ENCODE data around the gene CCL13. TPM values are rescaled to one million over a fixed set of nuclear protein-coding genes. Genes with fewer than 3 reads are reported as not detected.

The CCL13 gene
- total and polyA plus RNA-seq, 12 donors = 0.17 to 17.6 (median 2.0) TPM

- Histone ChIP-seq H3K4me3 (no peak overlapping the region), H3K4me1 (replicated peaks in 1 of 2) (no peaks in the 10 kb centered on the region), H3K27ac (no peak overlapping the region), H3K9me3 (replicated peaks in 1 of 3) (no peaks in the 10 kb centered on the region), H3K27me3 (peaks cover 2% of the 10 kb centered on the region), H3K36me3 (replicated peaks in 1 of 2) (no peaks in the 10 kb centered on the region)
- DNase-seq = no peak
- intact Hi-C loops (cut with DNase I) = no loop called here
- WGBS, 4 donors = 67 to 77% (median 72%) methylated on average over 1 of the region's 1 CpG
- no peak for TF ChIP-seq POLR2A (IDR thresholded peaks at IDR 0.05)
- TF ChIP-seq, protein P1, sequence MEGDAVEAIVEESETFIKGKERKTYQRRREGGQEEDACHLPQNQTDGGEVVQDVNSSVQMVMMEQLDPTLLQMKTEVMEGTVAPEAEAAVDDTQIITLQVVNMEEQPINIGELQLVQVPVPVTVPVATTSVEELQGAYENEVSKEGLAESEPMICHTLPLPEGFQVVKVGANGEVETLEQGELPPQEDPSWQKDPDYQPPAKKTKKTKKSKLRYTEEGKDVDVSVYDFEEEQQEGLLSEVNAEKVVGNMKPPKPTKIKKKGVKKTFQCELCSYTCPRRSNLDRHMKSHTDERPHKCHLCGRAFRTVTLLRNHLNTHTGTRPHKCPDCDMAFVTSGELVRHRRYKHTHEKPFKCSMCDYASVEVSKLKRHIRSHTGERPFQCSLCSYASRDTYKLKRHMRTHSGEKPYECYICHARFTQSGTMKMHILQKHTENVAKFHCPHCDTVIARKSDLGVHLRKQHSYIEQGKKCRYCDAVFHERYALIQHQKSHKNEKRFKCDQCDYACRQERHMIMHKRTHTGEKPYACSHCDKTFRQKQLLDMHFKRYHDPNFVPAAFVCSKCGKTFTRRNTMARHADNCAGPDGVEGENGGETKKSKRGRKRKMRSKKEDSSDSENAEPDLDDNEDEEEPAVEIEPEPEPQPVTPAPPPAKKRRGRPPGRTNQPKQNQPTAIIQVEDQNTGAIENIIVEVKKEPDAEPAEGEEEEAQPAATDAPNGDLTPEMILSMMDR (IDR thresholded peaks at IDR 0.05) = no peak
These were observed 28.0 kb downstream of the CCL13 start for GRCh38 chr17:34384271-34384670.

GRCh38 chr17:34384822-34385605 is 28.7 kb downstream of the CCL13 start:
- Histone ChIP-seq H3K27ac (no peak overlapping the region), H3K4me3 (no peak overlapping the region), H3K9me3 (replicated peaks in 1 of 3) (no peaks in the 10 kb centered on the region), H3K27me3 (peaks cover 2% of the 10 kb centered on the region), H3K36me3 (replicated peaks in 1 of 2) (no peaks in the 10 kb centered on the region), H3K4me1 (replicated peaks in 1 of 2) (no peaks in the 10 kb centered on the region)
- 63 to 73% (median 71%) methylated on average over 9 of the region's 9 CpGs for WGBS, 4 donors
- no peak for TF ChIP-seq POLR2A (IDR thresholded peaks at IDR 0.05)
- TF ChIP-seq, protein P1 (IDR thresholded peaks at IDR 0.05) = no peak
- intact Hi-C loops (cut with DNase I) = no loop called here
- no peak for DNase-seq

GRCh38 chr17:34386343-34386696 is 30.0 kb downstream of the CCL13 start:
- no peaks in the 10 kb centered on the region for H3K9me3 ChIP-seq (replicated peaks in 1 of 3)
- DNase-seq = no peak
- no peak overlapping the region for H3K27ac ChIP-seq
- no peak overlapping the region for H3K4me3 ChIP-seq
- no peaks in the 10 kb centered on the region for H3K36me3 ChIP-seq (replicated peaks in 1 of 2)
- no peaks in the 10 kb centered on the region for H3K4me1 ChIP-seq (replicated peaks in 1 of 2)
- 72 to 87% (median 79%) methylated on average over 5 of the region's 5 CpGs for WGBS, 4 donors
- H3K27me3 ChIP-seq = peaks cover 2% of the 10 kb centered on the region
- intact Hi-C loops (cut with DNase I) = no loop called here
- no peak for TF ChIP-seq POLR2A (IDR thresholded peaks at IDR 0.05)
- TF ChIP-seq, protein P1 (IDR thresholded peaks at IDR 0.05) = no peak

GRCh38 chr17:34386697-34387550 is 30.6 kb downstream of the CCL13 start:
- TF ChIP-seq, protein P1 (IDR thresholded peaks at IDR 0.05) = no peak
- TF ChIP-seq POLR2A (IDR thresholded peaks at IDR 0.05) = no peak
- 52 to 75% (median 71%) methylated on average over 5 of the region's 5 CpGs for whole genome bisulfite sequencing, 4 donors
- Histone ChIP-seq H3K27me3 (peaks cover 2% of the 10 kb centered on the region), H3K4me3 (no peak overlapping the region), H3K36me3 (replicated peaks in 1 of 2) (no peaks in the 10 kb centered on the region), H3K27ac (no peak overlapping the region), H3K4me1 (replicated peaks in 1 of 2) (no peaks in the 10 kb centered on the region), H3K9me3 (replicated peaks in 1 of 3) (no peaks in the 10 kb centered on the region)
- peak in 3 of 7 donors; percentile 16 to 31 (median 28) for DNase-seq
- intact Hi-C loops (cut with DNase I) = no loop called here

Measured in adrenal gland (tissue), 12 donors.